Transverse colon (tissue), 4 donors: ENCODE results near the gene UBE2E2.

Experiments
- CTCF ChIP-seq, 5 experiments: fragments of 200-600 bp in 3 of 5; fragments of 450-650 bp in 2 of 5; sonication (generic) in 3 of 5; IDR thresholded peaks; 1 replicate in 2 of 5; 2 replicates in 3 of 5; pipeline ENCODE4 v1.5.1; 2016 to 2017; ENCODE audit warnings: antibody characterized with exemption in 5 of 5, inconsistent platforms in 3 of 5, mild to moderate bottlenecking in 2 of 5, moderate library complexity in 1 of 5
- POLR2A ChIP-seq: fragments of 450-650 bp; IDR thresholded peaks from one replicate; pipeline ENCODE4 v1.6.1; 2016; ENCODE audit warnings: antibody characterized with exemption, mild to moderate bottlenecking, moderate library complexity
- POLR2AphosphoS5 ChIP-seq, 3 donors: sonication (generic); formaldehyde crosslinking; IDR thresholded peaks; one replicate each; pipeline ENCODE4 v1.6.1; 2016; ENCODE audit warnings: antibody characterized with exemption in 3 of 3

GRCh38 chr3:23590424-23591273 lies 387.5 kb downstream of the UBE2E2 start:
- TF ChIP-seq POLR2A (no peak), CTCF (IDR thresholded peaks at IDR 0.05) (no peak), POLR2AphosphoS5 (IDR thresholded peaks at IDR 0.05) (no peak)
